HG03175 (cell line): ENCODE results near the gene IDH3B.

Experiments
- ATAC-seq: cut with Tn5 transposase; IDR thresholded peaks from one replicate; pipeline ENCODE4 v1.9.1; 2021; ENCODE audit warnings: mild to moderate bottlenecking, moderate library complexity; ENCODE audit not compliant: unreplicated experiment

Gene IDH3B

DNA sequence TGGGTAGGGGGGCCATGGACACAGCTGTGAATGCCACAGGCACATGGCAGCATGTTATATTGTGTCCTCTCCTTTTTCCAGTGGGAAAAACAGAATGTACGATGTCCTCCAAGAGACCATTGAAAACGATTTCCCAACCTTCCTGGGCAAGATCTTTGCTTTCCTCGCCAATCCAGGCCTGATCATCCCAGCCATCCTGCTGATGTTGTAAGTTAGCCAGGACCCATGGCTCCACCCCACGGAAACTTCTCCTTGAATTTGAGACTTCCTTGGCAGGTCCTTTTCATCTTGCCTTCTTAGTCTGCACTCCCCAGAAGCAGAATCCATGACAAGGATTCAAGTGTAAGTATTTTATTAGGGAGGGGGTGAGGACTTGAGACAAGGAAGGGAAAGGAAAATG is 39.8 kb downstream of the IDH3B start:
- no peak for ATAC-seq

DNA sequence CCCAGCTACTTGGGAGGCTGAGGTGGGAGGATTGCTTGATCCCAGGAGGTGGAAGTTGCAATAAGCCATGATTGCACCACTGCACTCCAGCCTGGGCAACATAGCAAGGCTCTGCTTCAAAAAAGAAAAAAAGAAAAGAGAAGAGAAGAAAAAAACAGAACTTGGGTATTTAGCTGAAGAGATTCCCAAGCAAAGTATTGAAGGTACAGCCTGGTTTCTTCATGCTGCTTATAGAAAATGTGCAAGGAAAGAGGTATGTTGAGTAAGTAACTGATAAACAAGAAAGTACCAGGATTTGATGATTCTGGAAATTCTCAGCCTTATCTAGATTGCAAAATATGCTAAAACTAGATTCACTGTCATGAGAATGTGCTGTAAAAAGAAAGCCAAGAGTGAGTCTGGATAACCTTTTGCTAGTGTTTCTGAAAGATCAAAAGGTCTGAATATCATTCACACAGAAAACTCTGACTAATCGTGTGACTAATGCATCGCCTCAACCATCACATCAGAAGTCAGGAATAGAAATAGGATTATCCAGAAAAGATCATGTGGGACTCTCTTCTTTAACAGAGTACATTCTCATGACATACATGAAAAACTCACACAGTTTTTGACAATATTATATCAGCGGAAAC is 43.9 kb downstream of the IDH3B start:
- ATAC-seq: no peak

DNA sequence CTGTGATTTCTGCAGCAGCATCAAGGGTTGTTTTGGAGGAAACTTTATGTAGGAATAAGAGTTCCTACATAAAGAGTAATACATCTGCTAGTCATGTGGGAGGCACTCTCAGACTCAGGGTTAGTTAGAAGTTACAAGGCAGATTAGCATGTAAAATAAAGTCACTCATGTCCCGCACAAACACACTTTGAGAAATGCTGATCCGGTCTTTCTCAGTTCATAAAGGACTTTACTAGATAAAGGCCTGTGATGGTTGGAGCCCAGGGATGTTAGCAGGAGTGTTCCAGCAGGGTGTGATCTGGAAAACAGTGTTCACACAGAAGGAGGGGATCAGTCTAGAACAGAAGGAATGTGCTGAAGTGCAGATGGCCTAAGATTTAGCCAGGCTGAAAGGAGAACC is 44.7 kb downstream of the IDH3B start:
- no peak for ATAC-seq

- no peak for ATAC-seq
Observed at GRCh38 chr20:2618815-2619214, 45.2 kb downstream of the IDH3B start.

DNA sequence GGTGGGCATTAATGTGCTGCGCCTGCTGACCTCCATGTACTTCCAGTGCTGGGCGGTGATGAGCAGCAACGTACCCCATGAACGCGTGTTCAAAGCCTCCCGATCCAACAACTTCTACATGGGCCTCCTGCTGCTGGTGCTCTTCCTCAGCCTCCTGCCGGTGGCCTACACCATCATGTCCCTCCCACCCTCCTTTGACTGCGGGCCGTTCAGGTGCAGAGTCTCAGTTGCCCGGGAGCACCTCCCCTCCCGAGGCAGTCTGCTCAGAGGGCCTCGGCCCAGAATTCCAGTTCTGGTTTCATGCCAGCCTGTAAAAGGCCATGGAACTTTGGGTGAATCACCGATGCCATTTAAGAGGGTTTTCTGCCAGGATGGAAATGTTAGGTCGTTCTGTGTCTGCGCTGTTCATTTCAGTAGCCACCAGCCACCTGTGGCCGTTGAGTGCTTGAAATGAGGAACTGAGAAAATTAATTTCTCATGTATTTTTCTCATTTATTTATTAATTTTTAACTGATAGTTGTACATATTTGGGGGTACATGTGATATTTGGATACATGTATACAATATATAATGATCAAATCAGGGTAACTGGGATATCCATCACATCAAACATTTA is 46.8 kb downstream of the IDH3B start:
- no peak for ATAC-seq

DNA sequence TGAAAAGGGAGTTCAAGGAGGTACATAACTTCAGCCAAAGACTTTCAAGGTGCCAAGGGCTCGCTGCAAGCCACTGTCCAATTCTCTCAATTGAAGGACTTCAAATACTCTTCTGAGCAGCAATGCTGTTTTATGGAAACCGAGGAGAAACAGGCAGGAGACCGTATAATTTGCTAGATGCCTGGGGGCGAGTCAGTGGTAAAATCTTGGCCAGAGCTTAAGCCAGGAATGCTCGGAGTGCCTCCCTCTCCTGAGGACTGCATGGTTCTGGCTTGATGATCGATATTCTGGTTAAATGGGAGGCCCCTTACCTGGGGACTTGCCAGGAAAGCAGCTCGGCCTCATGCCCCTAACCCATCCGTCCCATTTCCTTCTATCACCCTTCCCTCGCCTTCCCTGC is 47.4 kb downstream of the IDH3B start:
- ATAC-seq: no peak

DNA sequence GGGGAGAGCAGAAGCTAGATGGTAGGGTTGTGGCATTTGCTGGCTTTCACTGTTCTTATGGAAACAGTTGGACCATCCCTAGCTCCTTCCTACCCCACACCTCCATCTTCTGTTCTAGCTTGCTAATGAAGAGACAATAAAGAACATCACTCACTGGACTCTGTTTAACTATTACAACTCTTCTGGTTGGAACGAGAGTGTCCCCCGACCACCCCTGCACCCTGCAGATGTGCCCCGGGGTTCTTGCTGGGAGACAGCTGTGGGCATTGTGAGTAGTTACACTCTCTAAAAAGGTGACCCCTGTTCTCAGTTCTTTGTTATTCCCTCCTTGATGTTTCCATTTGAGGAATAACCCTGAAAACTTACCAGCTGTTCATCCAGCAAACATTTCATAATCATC is 51.9 kb downstream of the IDH3B start:
- no peak for ATAC-seq

DNA sequence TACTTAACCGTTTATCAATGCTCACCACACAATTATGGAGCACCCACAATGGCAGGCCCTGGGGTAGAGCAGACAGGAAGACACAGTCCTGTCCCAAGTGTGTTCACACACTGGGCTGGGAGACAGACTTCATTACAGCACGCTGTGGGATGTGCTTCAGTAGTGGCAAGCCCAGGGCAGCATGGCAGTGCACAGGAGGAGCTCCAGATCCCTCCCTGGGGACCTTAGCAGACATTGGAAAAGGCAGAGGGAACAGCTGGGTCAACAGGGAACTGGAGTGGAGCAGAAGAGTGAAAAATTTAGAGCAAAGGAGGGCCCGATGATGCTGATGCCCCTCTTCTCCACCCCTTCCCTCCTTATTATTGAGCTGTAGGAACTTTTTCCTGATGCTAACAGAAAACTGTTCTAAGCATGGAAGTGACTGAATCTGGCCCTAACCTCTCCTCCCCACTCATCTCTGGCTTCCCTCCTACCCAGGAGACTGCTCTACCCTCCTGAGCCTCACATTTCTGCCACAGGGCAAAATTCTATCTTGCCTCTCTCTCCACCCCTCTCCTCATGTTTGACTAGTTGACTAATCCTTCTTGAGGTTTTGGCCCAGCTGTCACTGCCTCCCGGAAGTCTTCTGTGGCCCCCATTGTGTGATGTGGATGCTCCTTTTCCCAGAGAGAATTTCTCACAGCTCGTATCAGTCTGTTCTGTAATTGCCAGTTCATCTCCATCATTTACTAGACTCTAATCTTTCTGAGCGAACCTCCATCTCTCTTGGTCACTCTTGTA is 52.9 kb downstream of the IDH3B start:
- no peak for ATAC-seq

- no peak for ATAC-seq
Observed at GRCh38 chr20:2610326-2610725, 53.7 kb downstream of the IDH3B start.
